Cortex of kidney (tissue), 1 donor: ENCODE results near the gene RAB8A.
"Not testable (repeated sequence)": the region's sequence is repeated elsewhere in the genome, so short reads cannot be mapped to it uniquely, and the experiment has no call there.

Source experiments
- DNase-seq: peaks from one replicate; lab custom pipeline; 2025; lab: John Stamatoyannopoulos, UW

RAB8A gene

DNA sequence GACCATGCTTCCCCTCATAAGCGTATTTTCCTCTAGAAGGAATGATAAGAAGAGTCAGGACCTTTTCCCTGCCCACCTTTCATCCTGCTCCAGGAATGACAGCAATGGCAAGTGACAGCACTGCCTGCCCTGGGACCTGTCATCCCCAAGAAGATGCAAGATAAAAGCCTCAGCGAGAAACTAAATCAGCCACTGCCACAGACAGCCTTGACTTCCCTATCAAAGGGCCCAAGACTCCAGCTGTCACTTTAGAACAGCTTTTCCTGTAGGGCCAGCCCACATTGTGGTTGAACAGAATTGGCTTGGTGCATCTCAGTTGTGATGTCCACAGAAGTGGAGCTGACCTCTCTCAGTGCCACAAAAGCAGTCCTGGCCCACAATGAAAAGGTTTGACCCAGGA, 1.1 kb downstream of the RAB8A start:
- DNase-seq = no peak

DNA sequence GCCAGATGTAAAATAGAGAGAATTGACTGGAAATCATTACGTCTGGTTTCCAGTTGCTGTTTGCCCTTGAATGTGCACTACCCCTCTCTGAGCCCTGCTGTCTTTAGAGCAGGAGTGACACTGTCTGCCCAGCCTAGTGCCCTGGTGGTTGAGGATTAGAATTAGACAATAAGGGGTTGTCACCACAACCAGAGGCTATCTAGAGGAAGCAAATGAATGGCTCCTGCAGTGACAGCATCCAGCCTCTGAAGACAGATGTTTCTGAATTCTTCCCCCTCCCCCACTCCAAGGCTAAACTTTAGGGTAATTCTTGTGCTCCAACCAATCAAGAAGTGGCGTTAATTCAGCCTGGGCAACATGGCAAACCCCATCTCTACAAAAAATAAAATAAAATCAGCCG, 2.0 kb downstream of the RAB8A start:
- no peak for DNase-seq

DNA sequence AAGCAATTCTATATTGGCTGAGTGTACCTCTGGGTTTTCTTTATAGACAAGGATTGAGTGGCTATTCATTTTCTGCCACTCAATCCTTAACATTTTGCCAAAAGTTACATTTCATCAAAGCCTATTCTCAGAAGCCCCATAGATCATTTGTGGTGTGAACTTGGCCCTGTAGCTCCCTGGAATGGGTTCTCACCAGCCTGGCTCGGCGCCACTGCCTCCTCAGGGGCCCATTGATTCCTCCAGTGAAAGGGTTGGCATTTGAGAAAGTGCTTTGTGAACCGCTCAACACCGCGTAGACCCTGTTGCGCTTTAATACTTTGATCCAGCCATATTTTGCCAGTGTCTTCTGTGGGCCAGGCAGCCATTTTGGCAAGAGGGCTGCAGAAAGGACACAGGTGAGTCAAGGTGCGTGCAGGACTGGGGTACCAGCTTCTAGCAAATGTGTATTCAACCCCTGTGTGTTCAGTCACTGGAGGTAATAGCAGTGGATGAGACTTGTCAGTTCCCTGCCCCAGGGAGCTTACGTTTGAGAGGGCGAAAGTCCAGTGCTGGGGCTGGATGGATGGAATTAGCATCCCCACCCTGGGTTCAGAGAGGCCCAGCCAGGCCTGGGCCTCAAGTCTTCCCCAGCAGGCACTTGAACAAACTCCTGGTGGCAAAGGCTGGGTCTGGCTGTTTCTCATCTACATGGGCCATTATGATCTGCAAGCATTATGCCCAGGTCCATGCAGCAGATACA, 3.8 kb downstream of the RAB8A start:
- no peak for DNase-seq

DNA sequence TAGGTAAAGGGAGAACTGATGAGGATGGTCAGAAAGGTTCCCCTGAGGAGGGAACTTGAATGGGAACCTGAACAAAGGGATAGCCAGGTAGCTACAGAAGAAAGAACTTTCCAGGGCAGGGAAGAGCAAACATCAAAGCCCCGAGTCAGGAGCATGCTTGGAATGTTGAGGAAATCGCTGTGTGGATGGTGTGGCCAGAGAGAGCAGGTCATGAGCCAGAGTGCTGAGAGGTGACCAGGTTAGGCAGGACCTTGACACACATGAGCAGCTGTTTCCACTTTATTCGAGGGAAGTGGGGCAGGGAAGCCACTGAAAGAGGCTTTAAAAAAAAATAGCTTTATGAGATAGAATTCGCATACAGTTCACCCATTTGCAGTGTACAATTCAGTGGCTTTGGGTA, 4.4 kb downstream of the RAB8A start:
- no peak for DNase-seq

DNA sequence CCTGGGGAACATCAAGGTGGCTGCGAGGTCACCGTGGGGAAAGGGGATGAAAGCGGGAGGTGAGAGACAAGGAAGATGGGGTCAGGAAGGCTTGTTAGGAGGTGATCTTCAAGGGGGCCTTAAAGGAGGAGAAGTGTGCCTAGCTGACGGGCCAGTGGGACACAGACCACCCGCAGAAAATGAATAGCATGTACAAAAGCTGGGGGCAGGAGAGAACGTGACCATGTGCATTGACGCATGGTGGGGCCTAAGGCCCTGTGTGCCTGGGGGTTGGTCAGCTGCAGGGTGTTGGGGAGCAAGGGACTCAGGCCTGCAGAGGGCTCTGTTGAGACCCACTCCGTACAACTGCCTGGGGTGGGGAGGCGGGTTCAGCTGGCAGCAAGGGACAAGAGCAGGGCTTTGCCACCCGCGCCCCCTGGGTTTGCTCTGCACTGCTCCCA, 5.9 kb downstream of the RAB8A start:
- DNase-seq = no peak

GRCh38 chr19:16118489-16119033, 6.9 kb downstream of the RAB8A start:
- no peak for DNase-seq

DNA sequence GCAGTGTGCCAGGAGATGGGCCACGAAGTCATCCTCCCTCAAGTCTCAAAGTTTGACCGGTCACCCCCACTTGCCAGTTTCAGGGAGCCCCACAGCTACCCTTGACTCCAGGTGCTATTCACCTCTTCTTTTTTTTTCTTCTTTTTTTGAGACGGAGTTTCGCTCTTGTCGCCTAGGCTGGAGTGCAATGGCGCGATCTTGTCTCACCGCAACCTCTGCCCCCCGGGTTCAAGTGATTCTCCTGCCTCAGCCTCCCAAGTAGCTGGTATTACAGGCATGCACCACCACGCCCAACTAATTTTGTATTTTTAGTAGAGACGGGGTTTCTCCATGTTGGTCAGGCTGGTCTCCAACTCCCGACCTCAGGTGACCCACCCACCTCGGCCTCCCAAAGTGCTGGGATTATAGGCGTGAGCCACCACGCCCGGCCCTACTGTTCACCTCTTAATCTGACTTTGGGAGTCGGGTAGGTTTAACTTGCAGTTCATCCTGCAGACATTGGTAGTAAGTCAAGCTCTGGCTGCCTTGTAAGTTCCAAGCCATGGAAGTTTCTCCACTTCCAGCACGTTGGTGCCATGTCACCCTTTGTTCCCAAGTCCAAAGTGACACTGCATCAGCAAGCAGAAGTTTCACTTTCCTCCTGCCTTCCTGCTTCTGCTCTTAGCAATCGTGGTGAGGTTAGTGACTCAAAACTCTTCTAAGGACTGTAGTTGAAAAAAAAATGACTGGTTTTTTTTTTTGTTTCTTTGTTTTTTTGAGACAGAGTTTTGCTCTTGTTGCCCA, 7.6 kb downstream of the RAB8A start:
- DNase-seq = not testable (repeated sequence)

DNA sequence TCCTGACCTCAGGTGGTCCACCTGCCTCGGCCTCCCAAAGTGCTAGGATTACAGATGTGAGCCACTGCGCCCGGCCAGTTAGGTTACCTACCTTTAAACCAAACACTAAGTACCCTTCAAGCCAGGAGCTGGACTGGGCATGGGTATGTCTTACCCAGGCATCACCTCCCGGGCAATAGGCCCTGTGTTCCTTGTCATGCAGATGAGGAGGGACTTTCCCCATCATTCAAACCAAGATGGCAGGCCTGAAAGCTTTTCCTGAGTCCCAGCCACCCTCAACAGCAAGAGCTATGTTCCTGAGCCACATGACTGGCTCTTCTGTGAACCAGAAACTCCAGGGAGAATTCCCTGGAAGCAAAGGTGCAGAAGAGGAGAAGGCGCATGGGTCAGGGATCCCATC, 9.5 kb downstream of the RAB8A start:
- DNase-seq = no peak

DNA sequence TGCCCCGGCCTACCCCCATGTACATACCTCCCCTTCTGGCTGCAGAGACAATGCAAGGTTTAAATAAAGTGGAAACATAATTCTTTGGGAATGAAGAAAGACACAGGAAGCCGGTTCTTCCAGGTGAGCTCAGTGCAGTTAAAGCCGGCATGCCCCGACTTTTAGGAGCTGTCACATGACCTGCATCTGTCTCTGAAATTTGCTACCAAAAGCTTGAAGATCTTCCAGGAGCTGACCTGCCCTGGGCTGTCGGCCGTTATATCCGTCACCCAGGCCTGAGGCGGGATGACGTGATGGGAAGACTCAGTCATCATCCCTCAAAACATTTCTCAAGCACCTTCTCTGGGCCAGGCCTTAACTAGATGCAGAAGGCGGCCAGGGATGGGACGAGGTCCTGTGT, 10.3 kb downstream of the RAB8A start:
- DNase-seq = no peak

- no peak for DNase-seq
Measured at GRCh38 chr19:16124953-16125352, 13.3 kb downstream of the RAB8A start.

DNA sequence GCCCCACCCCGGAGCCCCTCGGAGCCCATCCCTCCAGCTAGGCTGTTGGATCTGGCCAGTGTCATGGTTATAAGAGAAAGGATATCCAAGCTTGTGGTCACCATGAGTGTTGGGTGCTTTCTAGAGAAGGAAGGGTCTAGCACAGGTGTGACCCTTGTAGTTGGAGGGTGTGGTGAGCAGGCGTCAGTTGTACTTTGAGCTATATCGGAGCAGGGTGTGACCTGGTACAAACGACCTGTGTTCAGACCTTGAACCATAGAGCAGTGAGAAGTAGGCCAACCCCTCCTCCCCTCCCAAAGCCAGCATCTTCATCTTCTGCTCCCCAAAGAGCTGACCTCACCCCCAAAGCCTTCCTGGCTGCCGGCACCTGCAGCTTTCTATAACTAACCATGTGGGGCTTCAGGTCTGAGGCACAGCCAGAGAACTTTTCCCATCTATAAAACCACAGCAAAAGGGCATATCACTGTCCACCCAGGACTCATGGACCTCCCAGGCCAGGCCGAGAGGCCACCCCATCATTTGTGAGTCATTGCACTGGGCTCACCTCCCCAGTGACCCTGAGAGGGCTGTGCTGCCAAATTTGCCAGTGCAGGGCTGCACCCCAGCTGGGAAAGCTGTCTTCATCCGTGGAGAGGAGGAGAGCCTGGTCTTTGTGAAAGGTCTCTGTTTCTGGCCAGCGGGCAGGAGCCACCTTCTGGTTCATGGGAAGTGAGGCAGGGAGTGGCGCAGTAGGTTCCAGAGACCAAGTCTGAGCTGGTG, 14.2 kb downstream of the RAB8A start:
- DNase-seq = no peak

DNA sequence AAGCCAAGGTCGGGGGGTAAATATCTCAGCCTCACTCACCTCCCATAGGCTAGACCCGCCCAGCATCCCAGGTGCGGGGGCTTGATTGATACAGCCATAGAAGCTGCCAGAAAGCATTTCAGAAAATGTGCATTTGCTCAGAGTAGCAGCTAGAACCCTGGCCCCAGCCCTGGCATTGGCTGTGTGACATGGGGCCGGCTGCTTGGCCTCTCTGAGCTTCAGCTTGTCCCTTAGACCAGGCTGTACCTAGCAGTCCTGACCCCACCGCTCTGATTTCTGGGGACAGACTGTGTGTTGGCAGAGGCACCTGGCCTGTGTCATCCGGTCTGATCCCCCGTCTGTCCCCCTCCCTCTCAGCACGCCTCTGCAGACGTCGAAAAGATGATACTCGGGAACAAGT, 15.4 kb downstream of the RAB8A start:
- no peak for DNase-seq

DNA sequence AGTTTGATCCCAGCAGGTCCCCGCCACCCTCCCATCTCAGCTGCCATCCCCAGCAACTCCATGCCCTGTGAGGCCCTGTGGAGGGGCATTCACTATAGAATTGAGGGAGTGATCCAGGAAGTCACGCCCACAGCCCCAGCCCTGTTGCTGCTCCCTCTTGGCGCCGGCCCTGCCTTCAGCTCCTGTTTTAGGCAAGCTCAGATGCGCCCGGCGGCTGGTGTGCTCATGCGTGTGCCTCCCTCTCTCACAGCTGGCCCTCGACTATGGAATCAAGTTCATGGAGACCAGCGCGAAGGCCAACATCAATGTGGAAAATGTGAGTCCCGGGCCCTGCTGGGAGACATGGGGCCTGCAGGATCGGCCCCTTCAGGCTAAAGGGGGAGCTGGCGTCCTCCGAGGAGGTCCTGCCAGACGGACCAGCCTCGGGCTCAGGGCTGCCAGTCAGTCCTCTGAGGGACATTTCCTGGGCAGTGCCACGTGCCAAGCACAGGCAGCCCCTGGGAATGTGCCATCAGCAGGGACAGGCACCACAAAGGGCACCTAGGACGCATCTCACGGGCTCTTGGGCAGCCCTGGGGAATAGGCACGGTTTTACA, 16.2 kb downstream of the RAB8A start:
- DNase-seq = no peak

GRCh38 chr19:16131648-16132047, 20.0 kb downstream of the RAB8A start:
- DNase-seq = no peak

GRCh38 chr19:16133818-16134217, 22.1 kb downstream of the RAB8A start:
- DNase-seq = no peak

GRCh38 chr19:16134510-16134909, 22.8 kb downstream of the RAB8A start:
- DNase-seq = no peak

DNA sequence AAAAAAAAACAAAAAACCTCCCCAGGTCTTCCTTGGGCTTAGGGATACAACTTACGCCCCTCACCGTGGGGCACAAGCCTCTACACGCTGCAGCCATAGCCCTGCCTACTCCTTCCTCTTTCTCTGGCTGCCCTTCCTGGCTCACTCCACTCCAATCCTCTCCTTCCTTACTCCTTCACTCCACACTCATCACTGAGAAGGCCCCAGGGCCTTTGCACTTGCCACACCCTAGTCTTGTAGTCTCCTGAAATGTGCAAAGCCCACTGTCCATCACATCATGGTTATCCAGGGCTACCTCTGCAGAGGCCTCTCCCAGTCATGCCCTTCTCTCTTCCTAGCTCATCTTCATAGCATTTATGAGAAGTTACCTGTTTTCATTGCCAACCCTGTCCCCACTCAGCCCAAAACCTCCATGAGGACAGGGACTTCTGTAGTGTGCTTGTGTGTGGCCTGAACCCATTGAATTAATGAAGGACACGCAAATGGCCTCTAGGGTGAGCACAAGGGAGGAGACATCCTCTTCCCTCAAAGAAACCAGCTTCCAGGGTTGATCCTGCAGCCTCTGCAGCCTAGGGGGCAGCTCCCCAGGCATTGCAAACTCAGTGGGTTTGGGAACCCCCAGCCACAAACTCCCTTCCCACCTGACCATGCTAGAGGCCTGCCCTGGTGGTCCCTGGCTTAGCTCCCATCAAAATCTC, 23.9 kb downstream of the RAB8A start:
- DNase-seq = no peak

DNA sequence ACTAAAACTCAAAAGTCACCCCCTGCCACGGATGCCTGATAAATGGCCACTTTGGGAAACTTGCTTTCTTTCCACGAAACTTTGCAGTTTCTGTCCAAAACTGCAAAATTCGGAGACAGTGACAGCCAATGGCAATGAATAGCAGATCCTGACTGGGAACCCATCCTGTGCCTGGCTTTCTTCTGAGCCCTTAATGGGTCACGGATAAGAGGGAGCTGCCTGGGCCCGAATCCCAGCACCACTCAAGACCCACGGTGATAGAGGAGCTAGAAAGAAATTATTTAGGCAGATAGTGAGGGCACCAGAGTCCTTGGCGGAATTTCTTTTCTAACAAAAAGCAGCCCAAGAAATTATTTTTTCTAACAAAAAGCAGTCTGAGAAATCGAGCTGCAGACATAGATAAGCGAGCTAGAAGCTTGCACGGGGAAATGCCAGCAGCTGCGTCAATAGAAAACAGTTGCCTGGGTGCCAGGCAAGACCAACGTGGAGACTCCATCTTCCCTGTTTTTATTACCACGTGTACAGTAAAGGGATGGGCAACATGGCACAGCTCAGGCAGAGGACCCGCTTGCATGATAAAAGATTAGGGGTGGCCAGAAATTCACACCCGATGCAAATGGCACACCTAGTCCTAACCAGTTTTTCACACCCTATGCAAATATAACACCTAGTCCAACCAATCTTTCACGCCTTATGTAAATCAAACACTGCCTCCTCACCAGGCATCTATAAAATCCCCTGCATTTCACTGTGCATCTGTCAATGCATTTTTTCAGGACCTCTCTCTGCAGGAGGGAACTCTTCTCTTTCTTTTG, 24.7 kb downstream of the RAB8A start:
- DNase-seq = no peak

GRCh38 chr19:16139752-16140151, 28.1 kb downstream of the RAB8A start:
- DNase-seq = no peak

GRCh38 chr19:16141043-16141442, 29.4 kb downstream of the RAB8A start:
- no peak for DNase-seq
